HepG2 (cell line): ENCODE data around the gene KRCC1. TPM values are rescaled to one million over a fixed set of nuclear protein-coding genes. Genes with fewer than 3 reads are reported as not detected.

Experiments
- AKAP8 ChIP-seq: sonication (generic); formaldehyde crosslinking; IDR thresholded peaks from 2 replicates; pipeline ENCODE4 v1.5.1; 2020; ENCODE audit warnings: mild to moderate bottlenecking, missing genetic modification reagents
- ATF1 ChIP-seq: IDR thresholded peaks from 2 replicates; pipeline ENCODE4 v1.6.1; 2016; ENCODE audit warnings: mild to moderate bottlenecking, control low read depth
- ATF3 ChIP-seq: sonication (generic); formaldehyde crosslinking; IDR thresholded peaks from 2 replicates; pipeline ENCODE4 v1.4.0; 2020; ENCODE audit warnings: missing genetic modification reagents
- CBX5 ChIP-seq: sonication (generic); formaldehyde crosslinking; IDR thresholded peaks from 2 replicates; pipeline ENCODE4 v1.4.0; 2020; ENCODE audit warnings: missing genetic modification reagents, borderline replicate concordance
- CC2D1A ChIP-seq: sonication (generic); formaldehyde crosslinking; IDR thresholded peaks from 2 replicates; pipeline ENCODE4 v1.8.1; 2023; ENCODE audit warnings: mild to moderate bottlenecking, missing genetic modification reagents
- FOXA3 ChIP-seq: IDR thresholded peaks from 2 replicates; pipeline ENCODE4 v1.6.1; 2016; ENCODE audit warnings: missing genetic modification reagents, missing compliant biosample characterization
- FOXJ3 ChIP-seq: sonication (generic); formaldehyde crosslinking; IDR thresholded peaks from 2 replicates; pipeline ENCODE4 v1.4.0; 2020; ENCODE audit warnings: missing genetic modification reagents, mild to moderate bottlenecking, borderline replicate concordance
- HNF4G ChIP-seq, 2 experiments: sonication (generic) in 1 of 2; formaldehyde crosslinking in 1 of 2; IDR thresholded peaks; 2 replicates each; pipeline versions ENCODE4 v1.4.0 to v1.6.1; 2011 to 2020; ENCODE audit warnings: borderline replicate concordance in 2 of 2, low read depth in 2 of 2, mild to moderate bottlenecking in 2 of 2, low read length in 1 of 2, missing genetic modification reagents in 1 of 2, moderate library complexity in 1 of 2
- HOXA7 ChIP-seq: sonication (generic); formaldehyde crosslinking; IDR thresholded peaks from 2 replicates; pipeline ENCODE4 v1.8.1; 2022; ENCODE audit warnings: mild to moderate bottlenecking, missing genetic modification reagents, moderate library complexity
- IRF1 ChIP-seq: sonication (generic); formaldehyde crosslinking; IDR thresholded peaks from 2 replicates; pipeline ENCODE4 v1.4.0; 2020; ENCODE audit warnings: low read depth, mild to moderate bottlenecking, missing genetic modification reagents
- IRX3 ChIP-seq: sonication (generic); formaldehyde crosslinking; IDR thresholded peaks from 2 replicates; pipeline ENCODE4 v1.8.1; 2023; ENCODE audit warnings: mild to moderate bottlenecking, low read depth, missing genetic modification reagents, borderline replicate concordance
- MBD4 ChIP-seq: IDR thresholded peaks from 2 replicates; pipeline ENCODE4 v1.6.1; 2012; ENCODE audit warnings: low read length, inconsistent platforms, borderline replicate concordance
- PLRG1 ChIP-seq: fragments of 450-650 bp; conservative IDR thresholded peaks from 2 replicates; pipeline ENCODE4 v1.6.1; 2016
- RARG ChIP-seq: sonication (generic); formaldehyde crosslinking; IDR thresholded peaks from 2 replicates; pipeline ENCODE4 v1.4.0; 2020; ENCODE audit warnings: low read depth, mild to moderate bottlenecking, missing genetic modification reagents
- RXRA ChIP-seq: sonication (generic); formaldehyde crosslinking; IDR thresholded peaks from 2 replicates; pipeline ENCODE4 v1.5.1; 2020; ENCODE audit warnings: missing genetic modification reagents
- THAP8 ChIP-seq: sonication (generic); formaldehyde crosslinking; IDR thresholded peaks from 2 replicates; pipeline ENCODE4 v1.5.1; 2020; ENCODE audit warnings: missing genetic modification reagents, mild to moderate bottlenecking, borderline replicate concordance
- TRIM22 ChIP-seq: fragments of 450-650 bp; IDR thresholded peaks from 2 replicates; pipeline ENCODE4 v1.6.1; 2017
- USF2 ChIP-seq, 2 experiments: sonication (generic) in 1 of 2; formaldehyde crosslinking in 1 of 2; IDR thresholded peaks; 2 replicates each; pipeline versions ENCODE4 v1.5.1 to v1.6.1; 2011 to 2020; ENCODE audit warnings: borderline replicate concordance in 1 of 2, low read depth in 1 of 2, low read length in 1 of 2, mild to moderate bottlenecking in 1 of 2, missing genetic modification reagents in 1 of 2, moderate library complexity in 1 of 2
- YEATS4 ChIP-seq: sonication (generic); formaldehyde crosslinking; IDR thresholded peaks from 2 replicates; pipeline ENCODE4 v1.4.0; 2020; ENCODE audit warnings: missing genetic modification reagents, borderline replicate concordance
- ZNF546 ChIP-seq: sonication (generic); formaldehyde crosslinking; conservative IDR thresholded peaks from 2 replicates; pipeline ENCODE4 v1.8.1; 2023; ENCODE audit warnings: mild to moderate bottlenecking, missing genetic modification reagents
- ZNF576 ChIP-seq: sonication (generic); formaldehyde crosslinking; IDR thresholded peaks from 2 replicates; pipeline ENCODE4 v1.4.0; 2020; ENCODE audit warnings: mild to moderate bottlenecking, missing genetic modification reagents
- ZNF614 ChIP-seq: IDR thresholded peaks from 2 replicates; pipeline ENCODE4 v1.6.1; 2018; ENCODE audit warnings: missing biosample characterization, missing genetic modification reagents, inconsistent platforms, borderline replicate concordance
- ZNF660 ChIP-seq: sonication (generic); formaldehyde crosslinking; IDR thresholded peaks from 2 replicates; pipeline ENCODE4 v1.5.1; 2020; ENCODE audit warnings: mild to moderate bottlenecking, low read depth, missing genetic modification reagents, borderline replicate concordance
- polyA plus RNA-seq, 8 experiments: library from polyadenylated mRNA; depleted of rRNA in 3 of 8; stranded (reverse) in 7 of 8; unstranded in 1 of 8; fragments of >200 nt; fragmentation: Illumina TruSeq in 4 of 8; extraction: Trizol in 4 of 8; gene quantifications; 2 replicates each; pipeline versions ENCODE4 v1.2.1 to v1.2.3, GENCODE V29; 2011 to 2016; ENCODE audit warnings: low read depth in 4 of 8, missing spikeins in 1 of 8, mixed read lengths in 1 of 8; ENCODE audit not compliant: insufficient read depth in 1 of 8
- total RNA-seq, 5 experiments: library from RNA; depleted of rRNA; stranded (reverse); fragments of >200 nt; fragmentation: Illumina TruSeq; extraction: Trizol; gene quantifications; 2 replicates each; pipeline ENCODE4 v1.2.3, GENCODE V29; 2016; ENCODE audit warnings: low read depth in 1 of 5

KRCC1 gene
- total and polyA plus RNA-seq, 2 of the 13 experiments (the other 11 are each of a cell fraction or from before 2014, with no cell fraction given): 6.5 to 7.7 TPM

- TF ChIP-seq IRF1: no peak
- peak; percentile 74 for TF ChIP-seq FOXA3 (CRISPR knock-in tag)
- TF ChIP-seq ZNF546: no peak
- TF ChIP-seq ATF1 (CRISPR knock-in tag): no peak
- no peak for TF ChIP-seq CBX5
- TF ChIP-seq TRIM22: no peak
- TF ChIP-seq HNF4G (IDR thresholded peaks at IDR 0.05; ENCODE audit: borderline replicate concordance, low read depth, low read length): no peak
- no peak for TF ChIP-seq HNF4G (CRISPR knock-in tag; IDR thresholded peaks at IDR 0.05; ENCODE audit: borderline replicate concordance, low read depth)
- no peak for TF ChIP-seq ATF3 (CRISPR knock-in tag)
- no peak for TF ChIP-seq HOXA7 (CRISPR knock-in tag)
- no peak for TF ChIP-seq RXRA (CRISPR knock-in tag)
- TF ChIP-seq IRX3: no peak
- no peak for TF ChIP-seq THAP8 (CRISPR knock-in tag)
- TF ChIP-seq YEATS4 (CRISPR knock-in tag): peak; percentile 31; the same call in 1 of the 2 replicates
- no peak for TF ChIP-seq ZNF614 (CRISPR knock-in tag)
- peak; percentile 63; the same call in 1 of the 2 replicates for TF ChIP-seq FOXJ3 (CRISPR knock-in tag)
- no peak for TF ChIP-seq RARG (CRISPR knock-in tag)
- no peak for TF ChIP-seq PLRG1
- TF ChIP-seq AKAP8 (CRISPR knock-in tag): no peak
- TF ChIP-seq ZNF576: no peak
- TF ChIP-seq ZNF660 (CRISPR knock-in tag): no peak
- no peak for TF ChIP-seq USF2 (IDR thresholded peaks at IDR 0.05; ENCODE audit: low read depth, low read length)
- no peak for TF ChIP-seq USF2 (CRISPR knock-in tag; IDR thresholded peaks at IDR 0.05; ENCODE audit: borderline replicate concordance)
- TF ChIP-seq MBD4: no peak
- TF ChIP-seq CC2D1A (CRISPR knock-in tag): no peak
Measured at GRCh38 chr2:88059979-88060906, 4.7 kb upstream of the KRCC1 start (continued).
